HFF-Myc (cell line): ENCODE measurements around the gene TFAP2A.
A peak's percentile ranks its signal among the peaks of the same experiment; 100 is the strongest.

Experiments
- DNase-seq: peaks from one replicate; pipeline ENCODE4 v3.0.0-alpha.2; 2011; ENCODE audit warnings: low read depth; ENCODE audit errors: extremely low read depth
- H3K4me3 ChIP-seq: replicated peaks from 2 replicates; pipeline ENCODE4 v1.5.1; 2011; ENCODE audit warnings: low read depth, mild to moderate bottlenecking, control low read depth, low read length
- TF ChIP-seq, protein P1 (sequence below): IDR thresholded peaks from 2 replicates; pipeline ENCODE4 v1.5.1; 2012; ENCODE audit warnings: mild to moderate bottlenecking, low read depth, low read length, control low read depth; ENCODE audit errors: missing control alignments

Gene TFAP2A

DNA sequence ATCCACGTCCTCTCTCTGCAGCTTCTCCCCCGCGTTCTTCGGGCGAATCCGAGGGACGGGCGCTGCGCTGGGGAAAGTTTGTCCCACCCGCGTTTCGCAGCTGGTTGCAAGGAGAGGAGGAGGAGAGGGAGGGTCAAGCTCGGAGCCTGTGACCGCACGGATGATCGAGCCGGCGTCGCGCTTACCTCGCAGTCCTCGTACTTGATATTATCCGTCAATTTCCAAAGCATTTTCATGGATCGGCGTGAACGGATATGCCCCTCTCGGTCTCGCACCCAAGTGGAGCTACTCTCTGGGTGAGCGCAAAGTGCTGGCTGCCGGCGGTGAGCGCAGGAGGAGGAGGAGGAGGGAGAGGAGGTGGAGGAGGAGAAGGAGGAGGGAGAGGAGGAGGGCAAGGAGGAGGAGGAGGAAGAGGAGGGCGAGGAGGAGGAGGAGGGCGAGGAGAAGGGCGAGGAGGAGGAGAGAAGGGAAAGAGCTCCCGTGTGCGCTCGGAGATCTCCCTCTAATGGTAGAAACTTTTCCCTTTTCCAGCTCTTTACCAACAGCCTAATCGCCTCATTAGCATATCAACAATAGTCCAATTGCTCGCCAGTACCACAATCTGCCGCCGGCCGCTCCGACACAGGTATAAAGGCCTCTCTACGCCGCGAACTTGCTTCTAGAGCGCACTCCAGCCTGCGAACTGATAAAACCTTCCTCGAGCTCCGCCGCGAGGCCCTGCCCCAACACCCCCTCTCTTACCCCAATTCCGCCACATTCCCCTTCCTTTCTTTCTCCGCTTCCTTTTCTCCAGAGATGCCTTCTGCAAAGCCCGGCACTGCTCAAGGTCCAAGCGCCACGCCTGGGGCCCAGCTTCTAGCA lies at the start of gene TFAP2A:
TFAP2A (minus strand) TSS at position 319 of the 861 bp plus-strand sequence; CDS start at position 236, 83 bp downstream.
- TF ChIP-seq, protein P1, sequence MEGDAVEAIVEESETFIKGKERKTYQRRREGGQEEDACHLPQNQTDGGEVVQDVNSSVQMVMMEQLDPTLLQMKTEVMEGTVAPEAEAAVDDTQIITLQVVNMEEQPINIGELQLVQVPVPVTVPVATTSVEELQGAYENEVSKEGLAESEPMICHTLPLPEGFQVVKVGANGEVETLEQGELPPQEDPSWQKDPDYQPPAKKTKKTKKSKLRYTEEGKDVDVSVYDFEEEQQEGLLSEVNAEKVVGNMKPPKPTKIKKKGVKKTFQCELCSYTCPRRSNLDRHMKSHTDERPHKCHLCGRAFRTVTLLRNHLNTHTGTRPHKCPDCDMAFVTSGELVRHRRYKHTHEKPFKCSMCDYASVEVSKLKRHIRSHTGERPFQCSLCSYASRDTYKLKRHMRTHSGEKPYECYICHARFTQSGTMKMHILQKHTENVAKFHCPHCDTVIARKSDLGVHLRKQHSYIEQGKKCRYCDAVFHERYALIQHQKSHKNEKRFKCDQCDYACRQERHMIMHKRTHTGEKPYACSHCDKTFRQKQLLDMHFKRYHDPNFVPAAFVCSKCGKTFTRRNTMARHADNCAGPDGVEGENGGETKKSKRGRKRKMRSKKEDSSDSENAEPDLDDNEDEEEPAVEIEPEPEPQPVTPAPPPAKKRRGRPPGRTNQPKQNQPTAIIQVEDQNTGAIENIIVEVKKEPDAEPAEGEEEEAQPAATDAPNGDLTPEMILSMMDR = peak; percentile 52
- peak; percentile 76 for DNase-seq
- peak within 1 kb of the TSS; percentile 83 for H3K4me3 ChIP-seq

DNA sequence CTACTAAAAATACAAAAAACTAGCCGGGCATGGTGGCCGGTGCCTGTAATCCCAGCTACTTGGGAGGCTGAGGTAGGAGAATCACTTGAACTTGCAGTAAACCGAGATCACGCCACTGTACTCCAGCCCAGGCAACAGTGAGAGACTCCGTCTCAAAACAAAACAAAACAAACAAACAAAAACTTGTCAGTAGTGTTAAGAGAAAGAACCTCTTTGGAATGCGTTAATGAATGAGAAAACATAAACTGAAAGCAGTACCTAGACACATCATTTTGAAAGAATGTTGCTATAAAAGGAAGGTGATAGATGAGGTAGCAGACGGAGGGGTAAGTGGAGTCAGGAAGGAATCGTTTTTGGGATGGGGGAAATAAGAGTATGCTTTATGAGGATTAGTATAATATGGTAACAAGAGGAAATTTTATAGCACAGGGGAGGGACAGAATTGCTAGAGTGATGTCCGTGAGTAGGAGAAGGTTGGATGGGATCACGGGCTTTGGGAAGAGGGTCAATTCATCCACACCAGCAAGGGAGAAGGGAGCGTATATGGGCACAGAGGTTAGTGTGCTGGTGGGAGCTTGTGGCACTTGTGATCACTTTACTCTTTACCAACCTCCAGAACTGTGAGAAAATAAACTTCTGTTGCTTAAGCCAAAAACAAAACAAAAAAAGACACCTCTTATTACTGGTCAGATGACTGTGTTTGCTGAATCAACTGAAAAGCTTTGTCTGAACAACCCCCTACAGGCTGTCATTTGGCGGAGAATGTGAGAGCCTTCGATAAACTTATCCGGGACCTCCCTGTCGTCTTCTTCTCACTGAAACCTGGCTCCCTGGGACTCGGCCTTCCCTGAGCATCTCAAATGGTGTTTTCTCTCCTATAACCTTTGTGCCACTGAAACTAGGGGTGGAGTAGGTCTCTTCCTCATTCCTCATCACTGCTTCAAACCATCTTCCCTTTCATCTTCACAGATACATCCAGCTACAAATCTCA lies 48.9 kb upstream of the TFAP2A start:
- TF ChIP-seq, protein P1 = no peak
- no peak for DNase-seq
- H3K4me3 ChIP-seq = no peak overlapping the region

DNA sequence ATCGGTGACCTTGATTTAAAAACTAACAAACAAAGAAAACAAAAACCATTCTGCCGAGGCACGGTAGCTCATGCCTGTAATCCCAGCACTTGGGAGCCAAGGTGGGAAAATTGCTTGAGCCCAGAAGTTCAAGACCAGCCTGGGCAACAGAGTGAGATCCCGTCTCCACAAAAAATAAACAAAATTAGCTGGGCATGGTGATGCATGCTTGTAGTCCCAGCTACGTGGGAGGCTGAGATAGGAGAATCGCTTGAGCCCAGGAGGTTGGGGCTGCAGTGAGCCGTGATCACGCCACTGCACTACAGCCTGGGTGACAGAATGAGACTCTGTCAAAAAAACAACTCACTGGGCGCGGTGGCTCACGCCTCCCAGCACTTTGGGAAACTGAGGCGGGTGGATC lies 48.2 kb upstream of the TFAP2A start:
- H3K4me3 ChIP-seq = no peak overlapping the region
- no peak for DNase-seq
- TF ChIP-seq, protein P1 = no peak

DNA sequence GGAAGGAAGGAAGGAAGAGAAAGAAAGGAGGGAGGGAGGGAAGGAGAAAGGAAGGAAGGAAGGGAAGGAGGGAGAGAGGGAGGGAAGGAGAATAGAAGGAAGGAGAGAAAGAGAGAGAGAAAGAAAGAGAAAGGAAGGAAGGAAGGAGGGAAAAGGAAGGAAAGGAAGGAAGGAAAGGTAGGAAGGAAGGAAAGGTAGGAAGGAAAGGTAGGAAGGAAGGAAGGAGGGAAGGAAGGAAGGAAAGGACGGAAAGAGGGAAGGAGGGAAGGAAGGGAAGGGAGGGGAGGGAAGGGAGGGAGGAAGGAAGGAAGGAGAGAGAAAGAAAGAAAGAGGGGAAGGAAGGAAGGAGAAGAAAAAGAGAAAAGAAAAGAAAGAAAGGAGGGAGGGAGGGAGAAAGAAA lies 47.0 kb upstream of the TFAP2A start:
- TF ChIP-seq, protein P1 = no peak
- H3K4me3 ChIP-seq = no peak overlapping the region
- no peak for DNase-seq

DNA sequence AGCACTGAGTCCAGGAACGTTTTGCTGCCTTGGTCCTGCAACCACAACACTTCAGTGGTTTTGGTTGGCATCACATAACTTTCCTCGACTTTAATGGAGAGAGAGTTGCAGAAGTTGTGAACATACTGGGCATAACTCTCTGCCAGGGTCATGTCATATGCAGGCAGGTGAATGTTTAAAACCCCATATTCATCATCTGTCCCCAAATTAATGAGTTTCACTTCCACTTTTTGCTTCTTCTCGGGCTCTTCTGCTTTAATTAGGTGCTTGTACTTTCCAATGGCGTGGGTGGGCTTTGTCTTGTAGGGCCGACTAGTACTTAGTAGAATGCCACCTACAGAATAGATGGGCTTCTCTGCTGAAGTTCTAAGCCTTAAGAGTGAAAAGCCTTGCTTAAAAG lies 45.2 kb upstream of the TFAP2A start:
- no peak for DNase-seq
- TF ChIP-seq, protein P1 = no peak
- H3K4me3 ChIP-seq = no peak overlapping the region

DNA sequence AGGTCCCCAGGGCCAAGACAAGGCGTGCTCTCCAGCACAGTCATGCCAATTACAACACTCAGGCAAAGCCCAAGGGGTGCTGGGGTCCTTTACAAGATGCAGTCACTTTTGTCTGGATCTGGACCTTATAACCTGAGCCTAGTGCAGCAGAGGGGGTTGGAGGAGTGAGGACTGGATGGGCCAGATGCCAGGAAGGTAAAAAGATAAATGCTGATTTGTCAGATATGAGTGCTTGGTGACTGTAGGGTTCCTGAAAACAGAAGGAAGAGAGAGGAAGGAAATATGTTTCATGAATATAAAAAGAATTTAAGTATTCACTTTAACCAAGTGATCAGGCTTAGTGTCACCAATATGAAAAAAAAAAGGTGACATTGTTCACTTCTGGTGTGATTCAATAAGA lies 43.4 kb upstream of the TFAP2A start:
- DNase-seq = no peak
- no peak overlapping the region for H3K4me3 ChIP-seq
- TF ChIP-seq, protein P1 = no peak
